NCI-H2227 treated with DMSO at 0.1 percent for 48 hours (cell line): Measurements from ENCODE around the gene BLZF1.
"Not testable (repeated sequence)": the region's sequence is repeated elsewhere in the genome, so short reads cannot be mapped to it uniquely, and the experiment has no call there.

ENCODE experiments used
- DNase-seq: peaks from one replicate; lab custom pipeline; 2025; lab: John Stamatoyannopoulos, UW

Gene BLZF1

DNA sequence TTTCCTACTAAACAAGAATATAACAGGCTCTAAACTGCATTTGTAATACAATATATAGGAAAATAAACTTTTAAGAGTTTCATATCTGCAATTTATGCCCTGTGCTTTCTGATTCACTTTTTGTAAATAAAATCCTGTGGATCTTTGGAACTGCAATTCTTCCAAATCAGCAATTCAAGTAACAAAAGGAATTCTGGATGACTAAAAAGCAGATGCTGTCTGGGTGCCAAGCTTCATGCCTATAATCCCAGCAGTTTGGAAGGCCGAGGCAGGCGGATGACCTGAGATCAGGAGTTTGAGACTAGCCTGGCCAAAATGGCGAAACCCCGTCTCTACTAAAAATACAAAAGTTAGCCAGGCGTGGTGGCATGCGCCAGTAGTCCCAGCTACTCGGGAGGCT, 6.7 kb upstream of the BLZF1 start:
- no peak for DNase-seq

DNA sequence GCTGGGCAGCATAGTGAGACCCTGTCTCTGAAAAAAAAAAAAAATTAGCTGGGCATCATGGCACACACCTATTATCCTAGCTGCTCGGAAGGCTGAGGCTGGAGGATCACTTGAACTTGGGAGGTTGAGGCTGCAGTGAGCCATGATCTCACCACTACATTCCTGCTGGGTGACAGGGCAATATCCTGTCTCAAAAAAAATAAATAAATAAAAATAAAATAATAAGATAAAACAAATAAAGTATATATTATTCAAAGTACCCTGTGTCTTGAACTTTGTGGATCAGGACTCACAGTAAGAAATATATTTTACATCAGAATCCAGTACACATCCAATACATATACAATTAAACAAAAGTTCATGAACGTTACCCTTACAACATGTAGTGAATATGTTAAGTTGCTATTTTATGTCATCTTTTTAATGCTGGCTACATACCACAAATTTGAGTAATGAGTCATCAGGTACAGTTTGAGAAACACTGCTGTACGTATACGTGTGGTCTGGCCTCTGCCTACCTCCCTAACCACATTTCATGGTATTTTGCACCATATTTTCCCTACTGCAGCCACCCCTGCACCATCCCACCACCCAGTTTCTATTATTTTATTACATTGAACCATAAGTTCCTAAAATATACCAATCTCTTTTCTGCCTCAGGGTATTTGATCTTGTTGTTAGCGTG, 4.8 kb upstream of the BLZF1 start:
- no peak for DNase-seq

DNA sequence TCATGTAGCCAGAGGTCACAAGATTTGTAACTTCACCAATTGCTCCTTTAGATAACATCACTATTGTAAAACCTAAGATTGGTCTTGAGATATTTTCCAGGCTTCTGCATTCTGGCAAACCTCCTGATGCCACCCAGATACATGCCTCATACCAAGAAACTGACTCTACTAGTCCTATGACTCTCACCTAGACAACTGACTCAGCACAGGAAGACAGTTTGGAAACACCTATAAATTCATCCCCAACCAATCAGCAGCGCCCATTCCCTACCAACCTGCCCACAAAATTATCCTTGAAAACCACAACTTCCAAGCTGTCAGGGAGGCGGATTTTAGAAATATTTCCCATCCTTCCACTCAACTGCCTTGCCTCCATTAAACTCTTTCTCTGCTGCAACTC, 3.0 kb upstream of the BLZF1 start:
- no peak for DNase-seq

DNA sequence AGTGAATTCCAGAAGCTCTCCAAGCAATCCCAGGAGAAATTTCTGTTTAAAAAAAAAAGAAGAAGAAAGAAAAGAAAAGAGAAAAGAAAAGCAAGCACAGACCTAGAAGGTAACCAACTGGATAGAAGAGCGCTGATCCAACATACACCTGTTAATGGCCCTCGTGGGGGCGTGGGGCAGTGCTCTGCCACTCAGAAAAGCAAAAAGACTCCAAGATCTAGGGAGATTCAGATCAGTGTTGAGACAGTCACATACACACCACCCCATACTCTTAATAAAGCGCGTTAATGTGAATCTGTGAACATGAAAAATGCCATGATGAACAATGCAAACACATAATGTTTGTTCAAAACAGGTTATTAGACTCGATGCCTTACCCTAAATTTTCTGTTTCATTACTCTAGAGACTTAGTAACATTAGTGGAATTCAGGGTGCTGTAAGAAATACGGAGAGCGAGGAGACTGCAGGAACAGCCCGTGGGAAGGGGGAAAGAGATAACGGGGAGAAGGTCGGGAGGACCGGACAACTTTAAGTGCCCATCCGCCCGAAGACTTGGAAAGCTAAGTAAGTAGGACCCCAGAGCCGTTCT, 804 bp upstream of the BLZF1 start:
- DNase-seq, result no peak

DNA sequence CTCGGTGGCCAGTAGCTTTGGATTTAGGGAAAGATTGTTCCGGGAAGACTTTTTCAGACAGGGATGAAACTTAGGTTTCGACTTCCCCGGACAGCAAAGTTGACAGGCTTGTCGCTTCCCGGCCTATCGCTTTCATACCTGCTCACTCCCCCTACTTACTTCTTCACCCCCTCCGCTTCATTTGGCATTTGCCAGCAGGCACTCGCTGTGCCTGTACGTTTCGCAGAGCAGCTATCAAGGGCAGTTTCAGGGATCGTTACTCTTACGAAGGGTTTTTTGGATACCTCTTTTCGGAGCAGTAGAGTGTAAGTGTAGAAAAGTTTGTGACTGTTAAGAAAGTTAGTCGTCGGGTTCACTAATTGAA, 393 bp downstream of the BLZF1 start:
- DNase-seq, result peak; percentile 30

DNA sequence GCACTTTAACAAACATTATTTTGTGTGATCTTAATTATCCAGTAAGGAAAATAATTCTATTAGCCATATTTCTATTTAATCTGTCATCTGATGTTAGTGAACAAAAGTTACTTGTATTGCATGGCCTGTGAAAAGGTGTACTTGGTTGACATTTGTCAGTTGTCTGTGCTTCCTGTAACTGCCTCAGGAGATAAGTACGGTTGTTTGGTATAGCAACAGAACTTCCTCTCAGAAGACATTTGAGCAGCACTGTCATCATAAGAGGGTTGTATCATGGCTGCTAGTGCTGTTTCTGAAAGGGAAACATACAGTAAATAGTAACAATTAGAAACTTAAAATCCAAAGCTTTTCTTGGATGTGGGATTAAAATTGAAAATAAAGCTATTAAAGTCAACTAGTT, 3.4 kb downstream of the BLZF1 start:
- DNase-seq, result no peak

DNA sequence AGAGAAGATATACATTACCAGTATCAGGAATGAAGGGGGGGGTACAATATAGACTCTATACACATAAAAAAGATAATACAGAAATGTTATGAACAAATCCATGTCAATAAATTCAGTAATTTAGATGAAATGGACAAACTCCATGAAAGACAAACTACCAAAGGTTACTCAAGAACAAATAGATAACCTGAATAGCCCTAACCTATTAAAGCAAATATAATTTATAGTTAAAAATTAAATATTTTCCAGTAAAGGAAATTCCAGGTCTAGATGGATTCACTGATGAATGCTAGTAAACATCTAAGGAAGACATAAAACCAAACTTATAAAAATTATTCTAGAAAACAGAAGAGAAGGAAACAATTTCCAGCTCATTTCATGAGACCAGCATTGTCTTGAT, 13.2 kb downstream of the BLZF1 start:
- DNase-seq, result no peak

DNA sequence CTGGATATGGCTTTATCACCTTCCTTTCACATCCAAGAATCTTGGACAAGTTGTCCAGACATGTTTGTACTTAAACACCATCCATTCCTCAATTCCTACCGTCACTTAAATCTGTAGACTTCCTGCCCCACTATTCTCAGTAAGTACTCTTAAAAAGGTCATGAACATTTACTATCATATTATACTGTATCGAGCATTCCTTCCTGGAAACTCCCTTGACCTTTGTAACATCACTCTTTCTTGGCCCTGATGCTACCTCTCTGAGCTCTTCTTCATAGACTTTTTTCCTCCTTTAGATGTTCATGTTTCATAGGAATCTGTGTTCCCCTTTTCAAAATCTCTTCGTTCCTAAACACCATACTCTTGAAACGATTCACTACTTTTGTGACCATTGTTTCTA, 15.5 kb downstream of the BLZF1 start:
- no peak for DNase-seq

DNA sequence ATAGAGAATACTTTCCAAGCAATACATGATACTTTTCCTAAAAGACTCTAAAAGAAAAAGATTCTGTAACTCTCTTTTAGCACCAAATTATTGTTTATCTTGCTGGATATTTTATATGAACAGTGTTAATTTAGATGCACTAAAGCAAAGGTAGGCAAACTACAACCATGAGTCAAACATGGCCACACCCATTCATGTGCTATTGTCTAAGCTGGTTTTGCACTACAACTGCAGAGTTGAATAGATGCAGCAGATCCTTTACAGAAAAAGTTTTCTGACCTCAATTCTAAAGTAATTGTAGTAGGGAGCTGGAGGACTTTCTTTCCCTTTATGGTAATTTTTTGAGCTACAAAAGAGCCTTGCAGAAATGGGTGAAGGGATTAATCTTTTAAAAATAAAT, 19.4 kb downstream of the BLZF1 start:
- no peak for DNase-seq

DNA sequence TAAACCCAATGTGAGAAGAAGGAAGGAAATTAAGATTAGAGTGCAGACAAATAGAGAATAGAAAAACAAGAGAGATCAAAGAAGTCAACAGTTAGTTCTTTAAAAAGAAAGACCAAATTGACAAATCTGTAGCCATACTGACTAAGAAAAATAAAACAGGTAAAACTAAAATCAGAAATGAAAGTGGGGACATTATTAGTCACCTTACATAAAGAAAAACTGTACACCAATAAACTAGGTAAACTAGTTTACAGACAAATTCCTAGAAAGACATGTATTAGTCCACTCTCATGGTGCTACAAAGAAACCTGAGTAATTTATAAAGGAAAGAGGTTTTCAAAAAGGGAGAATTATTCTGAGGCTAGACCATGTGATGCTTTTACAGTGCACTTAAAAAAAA, 22.3 kb downstream of the BLZF1 start:
- no peak for DNase-seq

DNA sequence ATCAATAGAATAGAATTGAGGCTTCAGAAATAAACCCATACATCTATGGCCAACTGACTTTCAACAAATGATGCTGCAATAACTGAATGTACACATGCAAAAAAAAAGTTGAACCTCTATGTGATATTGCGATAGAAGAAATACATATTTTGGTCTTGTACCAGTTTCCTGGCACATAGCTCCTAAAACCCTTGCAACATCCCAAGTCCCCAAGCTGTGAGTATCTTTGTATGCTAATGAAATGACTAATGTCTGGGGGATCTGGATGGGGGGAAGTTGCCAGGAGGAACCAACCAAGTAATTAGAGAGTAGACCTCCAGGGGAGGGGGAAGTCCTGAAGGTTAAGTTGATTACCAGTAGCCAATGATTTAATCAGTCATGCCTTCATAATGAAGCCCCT, 24.4 kb downstream of the BLZF1 start:
- DNase-seq, result no peak

DNA sequence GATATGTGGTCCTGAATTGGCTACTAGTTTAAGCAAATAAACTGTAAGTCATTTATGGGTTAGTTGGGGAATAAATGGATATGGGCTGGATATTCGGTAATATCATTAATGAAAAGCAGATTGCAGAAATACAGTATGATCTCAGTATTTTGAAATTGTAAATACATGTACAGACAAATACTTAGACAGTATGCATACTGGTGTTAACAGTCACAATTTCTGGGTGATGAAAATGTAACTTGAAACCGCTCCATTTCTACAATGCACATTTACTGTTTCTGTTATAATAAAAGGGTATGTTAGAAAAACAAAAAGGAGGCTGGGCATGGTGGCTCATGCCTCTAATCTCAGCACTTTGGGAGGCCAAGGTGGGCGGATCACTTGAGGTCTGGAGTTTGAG, 28.0 kb downstream of the BLZF1 start:
- no peak for DNase-seq

DNA sequence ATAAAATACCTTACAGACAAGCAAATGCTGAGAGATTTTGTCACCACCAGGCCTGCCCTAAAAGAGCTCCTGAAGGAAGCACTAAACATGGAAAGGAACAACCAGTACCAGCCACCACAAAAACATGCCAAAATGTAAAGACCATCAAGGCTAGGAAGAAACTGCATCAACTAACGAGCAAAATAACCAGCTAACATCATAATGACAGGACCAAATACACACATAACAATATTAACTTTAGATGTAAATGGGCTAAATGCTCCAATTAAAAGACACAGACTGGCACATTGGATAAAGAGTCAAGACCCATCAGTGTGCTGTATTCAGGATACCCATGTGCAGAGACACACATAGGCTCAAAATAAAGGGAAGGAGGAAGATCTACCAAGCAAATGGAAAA, 34.6 kb downstream of the BLZF1 start:
- not testable (repeated sequence) for DNase-seq

DNA sequence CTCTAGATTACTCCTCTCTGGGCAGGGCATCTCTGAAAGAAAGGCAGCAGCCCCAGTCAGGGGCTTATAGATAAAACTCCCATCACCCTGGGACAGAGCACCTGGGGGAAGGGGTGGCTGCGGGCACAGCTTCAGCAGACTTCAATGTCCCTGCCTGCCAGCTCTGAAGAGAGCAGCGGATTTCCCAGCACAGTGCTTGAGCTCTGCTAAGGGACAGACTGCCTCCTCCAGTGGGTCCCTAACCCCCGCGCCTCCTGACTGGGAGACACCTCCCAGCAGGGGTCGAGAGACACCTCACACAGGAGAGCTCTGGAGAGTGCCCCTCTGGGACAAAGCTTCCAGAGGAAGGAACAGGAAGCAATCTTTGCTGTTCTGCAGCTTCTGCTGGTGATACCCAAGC, 40.3 kb downstream of the BLZF1 start:
- not testable (repeated sequence) for DNase-seq

DNA sequence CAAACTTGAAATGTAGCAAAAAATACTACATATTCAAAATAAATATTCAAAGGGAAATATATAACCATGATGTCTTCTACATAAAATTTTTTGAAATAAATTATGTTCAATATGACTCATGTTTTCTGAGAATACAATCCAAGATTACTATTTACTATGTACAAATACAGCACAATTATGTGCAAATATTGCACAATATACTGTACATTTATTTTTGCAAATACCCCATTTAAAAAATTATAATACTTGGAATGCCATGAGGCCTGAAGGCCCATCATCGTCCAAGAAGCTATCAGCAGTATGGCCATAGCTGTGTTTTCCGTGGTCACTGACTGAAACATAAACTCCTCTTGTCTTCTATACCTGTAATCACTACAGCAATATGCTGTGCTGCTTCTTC, 47.0 kb downstream of the BLZF1 start:
- no peak for DNase-seq

DNA sequence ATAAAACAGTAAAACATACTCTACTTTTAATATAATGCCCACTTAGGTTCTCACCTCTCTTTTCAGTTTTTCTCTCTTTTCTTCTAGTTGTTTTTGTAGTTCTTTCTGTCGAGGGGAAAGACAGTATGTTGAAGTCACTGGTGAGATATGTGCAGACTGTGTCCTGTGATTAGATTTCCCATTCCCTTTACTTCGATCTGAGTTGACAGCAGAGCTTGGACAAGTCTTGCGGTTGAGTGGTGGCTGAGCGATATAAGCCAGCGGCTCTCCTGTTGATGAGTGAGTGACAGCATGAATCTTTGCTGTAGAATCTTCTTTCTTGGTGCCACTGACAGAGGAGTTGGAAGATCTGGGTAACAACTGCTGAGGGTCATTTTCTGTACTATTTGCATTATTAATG, 53.3 kb downstream of the BLZF1 start:
- no peak for DNase-seq

DNA sequence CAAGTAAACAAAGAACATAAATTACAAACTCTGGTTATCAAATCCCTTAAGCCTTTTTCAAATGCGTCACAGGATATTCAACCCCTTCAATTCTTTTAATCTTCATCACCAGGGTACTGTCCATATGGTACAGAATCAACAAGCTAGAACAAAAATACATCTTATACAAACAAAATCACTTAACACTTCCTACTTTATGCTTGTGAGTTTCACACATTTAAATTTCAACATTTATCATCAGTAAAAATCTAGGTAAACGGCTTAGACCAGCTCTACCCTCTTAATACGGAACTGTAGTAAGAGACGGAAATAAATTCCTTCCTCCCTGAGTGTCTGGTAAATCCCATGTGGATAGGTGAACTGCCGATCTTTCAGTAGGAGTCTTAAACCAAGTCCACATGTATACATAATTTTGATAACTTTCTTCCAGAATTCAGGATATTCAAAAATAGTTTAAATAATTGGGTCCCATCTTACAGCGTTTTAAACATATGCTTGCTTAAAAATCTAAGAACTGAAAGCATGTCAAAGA, 58.2 kb downstream of the BLZF1 start:
- DNase-seq, result no peak

DNA sequence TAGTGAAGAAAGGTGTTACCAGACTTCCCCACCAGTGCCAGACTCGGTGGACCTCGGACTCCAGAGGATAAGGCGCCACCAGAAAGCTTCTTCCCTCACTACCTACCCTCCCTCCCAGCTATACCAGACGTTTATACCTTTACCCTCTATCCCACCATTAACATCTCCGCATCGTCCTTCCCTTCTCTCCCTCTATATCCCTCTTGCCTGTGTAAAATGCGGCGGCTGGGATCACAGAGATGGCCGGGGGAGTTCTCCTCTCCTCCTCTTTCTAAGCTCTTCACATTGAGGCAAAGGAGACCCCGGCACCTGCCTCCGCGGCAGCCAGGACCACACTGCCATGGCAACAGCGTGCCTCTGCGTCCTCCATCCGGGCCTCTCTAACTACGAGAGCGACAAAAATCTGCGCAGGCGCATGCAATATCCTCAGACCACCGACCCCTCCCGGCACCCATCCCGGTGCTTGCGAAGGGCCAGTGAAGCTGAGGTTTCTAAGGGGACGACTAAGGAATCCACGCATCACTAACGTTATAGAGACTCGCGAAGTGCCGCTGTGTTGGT, 59.2 kb downstream of the BLZF1 start, which contains the start of gene CCDC181:
CCDC181 (minus strand) TSS at position 394 of the 561 bp plus-strand sequence. CDS start 2,547 bp downstream, outside the sequence.
- peak; percentile 96 for DNase-seq
